ENCODE measurements around the gene ADRA1B. TPM values are rescaled to one million over a fixed set of nuclear protein-coding genes. Genes with fewer than 3 reads are reported as not detected.
A peak's percentile ranks its signal among the peaks of the same experiment; 100 is the strongest.

ADRA1B gene
- total RNA-seq, 1 experiment from 2014 or later = 8.3 TPM

- no peak for ATAC-seq
- H3K4me3 ChIP-seq (ENCODE audit: low read depth in 2 of 2, low read length in 2 of 2) = no peak overlapping the region
- no TSS peak for BruUV-seq (replicated peaks)
- no peaks in the 10 kb centered on the region for H3K36me3 ChIP-seq (ENCODE audit: control insufficient read depth, insufficient read depth, low read length)
- no peak for DNase-seq (ENCODE audit: low read depth, low spot score)
- in situ Hi-C loops (cut with HindIII; ENCODE audit: low pct_unique_long_range_greater_than_20kb, low sequenced_read_pairs) (no loop called here), intact Hi-C loops (cut with micrococcal nuclease; ENCODE audit: unreplicated experiment) (no loop called here)
- H3K9me3 ChIP-seq (ENCODE audit: control insufficient read depth, insufficient read depth, low read depth, low read length) = no peaks in the 10 kb centered on the region
- CTCF ChIA-PET = no interaction called here
- peaks cover 31% of the 10 kb centered on the region for H3K4me1 ChIP-seq (ENCODE audit: control insufficient read depth, insufficient read depth, low read length)
- H3K27ac ChIP-seq (ENCODE audit: low read length) = 0 out of 2 replicates have a peak overlapping the region, but pooled peaks have one; percentile 64
- POLR2A ChIA-PET = no interaction called here
- no peak for TF ChIP-seq CTCF (IDR thresholded peaks at IDR 0.05)
- TF ChIP-seq TCF7L2 (IDR thresholded peaks at IDR 0.05; ENCODE audit: low read depth, low read length) = no peak
- TF ChIP-seq POLR2AphosphoS5 (IDR thresholded peaks at IDR 0.05; ENCODE audit: low read depth, low read length) = no peak
- TF ChIP-seq, protein P1, sequence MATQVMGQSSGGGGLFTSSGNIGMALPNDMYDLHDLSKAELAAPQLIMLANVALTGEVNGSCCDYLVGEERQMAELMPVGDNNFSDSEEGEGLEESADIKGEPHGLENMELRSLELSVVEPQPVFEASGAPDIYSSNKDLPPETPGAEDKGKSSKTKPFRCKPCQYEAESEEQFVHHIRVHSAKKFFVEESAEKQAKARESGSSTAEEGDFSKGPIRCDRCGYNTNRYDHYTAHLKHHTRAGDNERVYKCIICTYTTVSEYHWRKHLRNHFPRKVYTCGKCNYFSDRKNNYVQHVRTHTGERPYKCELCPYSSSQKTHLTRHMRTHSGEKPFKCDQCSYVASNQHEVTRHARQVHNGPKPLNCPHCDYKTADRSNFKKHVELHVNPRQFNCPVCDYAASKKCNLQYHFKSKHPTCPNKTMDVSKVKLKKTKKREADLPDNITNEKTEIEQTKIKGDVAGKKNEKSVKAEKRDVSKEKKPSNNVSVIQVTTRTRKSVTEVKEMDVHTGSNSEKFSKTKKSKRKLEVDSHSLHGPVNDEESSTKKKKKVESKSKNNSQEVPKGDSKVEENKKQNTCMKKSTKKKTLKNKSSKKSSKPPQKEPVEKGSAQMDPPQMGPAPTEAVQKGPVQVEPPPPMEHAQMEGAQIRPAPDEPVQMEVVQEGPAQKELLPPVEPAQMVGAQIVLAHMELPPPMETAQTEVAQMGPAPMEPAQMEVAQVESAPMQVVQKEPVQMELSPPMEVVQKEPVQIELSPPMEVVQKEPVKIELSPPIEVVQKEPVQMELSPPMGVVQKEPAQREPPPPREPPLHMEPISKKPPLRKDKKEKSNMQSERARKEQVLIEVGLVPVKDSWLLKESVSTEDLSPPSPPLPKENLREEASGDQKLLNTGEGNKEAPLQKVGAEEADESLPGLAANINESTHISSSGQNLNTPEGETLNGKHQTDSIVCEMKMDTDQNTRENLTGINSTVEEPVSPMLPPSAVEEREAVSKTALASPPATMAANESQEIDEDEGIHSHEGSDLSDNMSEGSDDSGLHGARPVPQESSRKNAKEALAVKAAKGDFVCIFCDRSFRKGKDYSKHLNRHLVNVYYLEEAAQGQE (IDR thresholded peaks at IDR 0.05; ENCODE audit: insufficient read depth in 1 of 2, low read depth in 2 of 2, low read length in 1 of 2) = no peak
- TF ChIP-seq SIN3A (IDR thresholded peaks at IDR 0.05; ENCODE audit: borderline replicate concordance, insufficient read depth, low read depth, low read length) = no peak
- H3K27me3 ChIP-seq (ENCODE audit: control insufficient read depth, insufficient read depth, low read length) = no peaks in the 10 kb centered on the region
These were observed 14.5 kb upstream of the ADRA1B start for GRCh38 chr5:159901772-159902171.

DNA sequence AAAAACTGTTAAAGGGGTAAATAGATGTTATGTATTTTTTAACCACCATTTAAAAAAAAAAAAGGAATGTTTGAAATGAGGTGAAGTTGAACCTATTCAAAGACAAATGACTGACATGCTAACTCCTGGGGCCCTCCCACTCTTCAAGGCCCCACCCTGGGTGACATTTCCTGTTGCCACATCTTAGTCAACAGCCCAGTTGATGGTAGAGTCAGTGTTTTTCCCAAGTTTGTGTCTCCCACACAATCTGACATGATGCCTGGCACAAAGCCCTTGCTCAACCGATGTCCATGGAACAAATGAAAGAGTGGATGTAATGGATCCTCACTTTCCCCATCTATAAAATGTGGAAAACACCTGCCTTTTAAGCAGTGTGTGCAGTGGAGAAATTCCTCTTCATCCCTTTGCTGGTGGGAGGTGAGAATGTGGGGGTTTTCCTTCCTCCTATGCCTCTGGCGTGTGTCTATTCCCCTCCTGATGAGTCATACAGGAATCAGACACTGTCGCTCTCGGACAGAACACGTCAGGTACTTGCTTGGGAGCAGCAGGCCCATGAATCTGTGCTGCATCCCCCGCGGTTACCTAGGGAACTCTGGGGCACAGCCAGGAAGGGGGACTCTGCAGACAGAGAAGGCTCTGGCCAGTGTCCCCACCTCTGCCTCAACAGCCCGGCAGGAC, 13.7 kb upstream of the ADRA1B start:
- Histone ChIP-seq H3K9me3 (ENCODE audit: control insufficient read depth, insufficient read depth, low read depth, low read length) (no peaks in the 10 kb centered on the region), H3K27me3 (ENCODE audit: control insufficient read depth, insufficient read depth, low read length) (no peaks in the 10 kb centered on the region), H3K27ac (ENCODE audit: low read length) (peak overlapping the region; percentile 64), H3K4me3 (ENCODE audit: low read depth in 2 of 2, low read length in 2 of 2) (no peak overlapping the region), H3K36me3 (ENCODE audit: control insufficient read depth, insufficient read depth, low read length) (no peaks in the 10 kb centered on the region), H3K4me1 (ENCODE audit: control insufficient read depth, insufficient read depth, low read length) (peaks cover 39% of the 10 kb centered on the region)
- no TSS peak for BruUV-seq (replicated peaks)
- no peak for DNase-seq (ENCODE audit: low read depth, low spot score)
- intact Hi-C loops (cut with micrococcal nuclease; ENCODE audit: unreplicated experiment) = no loop called here
- TF ChIP-seq SIN3A (IDR thresholded peaks at IDR 0.05; ENCODE audit: borderline replicate concordance, insufficient read depth, low read depth, low read length) = no peak
- TF ChIP-seq, protein P1 (IDR thresholded peaks at IDR 0.05; ENCODE audit: insufficient read depth in 1 of 2, low read depth in 2 of 2, low read length in 1 of 2) = no peak
- TF ChIP-seq TCF7L2 (IDR thresholded peaks at IDR 0.05; ENCODE audit: low read depth, low read length) = no peak
- TF ChIP-seq CTCF (IDR thresholded peaks at IDR 0.05) = no peak
- no peak for TF ChIP-seq POLR2AphosphoS5 (IDR thresholded peaks at IDR 0.05; ENCODE audit: low read depth, low read length)
- POLR2A ChIA-PET = no interaction called here
- in situ Hi-C loops (cut with HindIII; ENCODE audit: low pct_unique_long_range_greater_than_20kb, low sequenced_read_pairs) = no loop called here
- peak; percentile 78 for ATAC-seq
- CTCF ChIA-PET = no interaction called here

Data from Panc1 (cell line).